ENCODE data around the gene MCAM.

GRCh38 chr11:119300198-119300964 lies 16.5 kb downstream of the MCAM start:
- TF ChIP-seq, protein P1, sequence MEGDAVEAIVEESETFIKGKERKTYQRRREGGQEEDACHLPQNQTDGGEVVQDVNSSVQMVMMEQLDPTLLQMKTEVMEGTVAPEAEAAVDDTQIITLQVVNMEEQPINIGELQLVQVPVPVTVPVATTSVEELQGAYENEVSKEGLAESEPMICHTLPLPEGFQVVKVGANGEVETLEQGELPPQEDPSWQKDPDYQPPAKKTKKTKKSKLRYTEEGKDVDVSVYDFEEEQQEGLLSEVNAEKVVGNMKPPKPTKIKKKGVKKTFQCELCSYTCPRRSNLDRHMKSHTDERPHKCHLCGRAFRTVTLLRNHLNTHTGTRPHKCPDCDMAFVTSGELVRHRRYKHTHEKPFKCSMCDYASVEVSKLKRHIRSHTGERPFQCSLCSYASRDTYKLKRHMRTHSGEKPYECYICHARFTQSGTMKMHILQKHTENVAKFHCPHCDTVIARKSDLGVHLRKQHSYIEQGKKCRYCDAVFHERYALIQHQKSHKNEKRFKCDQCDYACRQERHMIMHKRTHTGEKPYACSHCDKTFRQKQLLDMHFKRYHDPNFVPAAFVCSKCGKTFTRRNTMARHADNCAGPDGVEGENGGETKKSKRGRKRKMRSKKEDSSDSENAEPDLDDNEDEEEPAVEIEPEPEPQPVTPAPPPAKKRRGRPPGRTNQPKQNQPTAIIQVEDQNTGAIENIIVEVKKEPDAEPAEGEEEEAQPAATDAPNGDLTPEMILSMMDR (conservative IDR thresholded peaks at IDR 0.05; ENCODE audit: low read depth, low read length): no peak
- TF ChIP-seq EZH2phosphoT487 (IDR thresholded peaks at IDR 0.05; ENCODE audit: borderline replicate concordance, low read length): no peak
- no peak for TF ChIP-seq EZH2 (IDR thresholded peaks at IDR 0.05; ENCODE audit: low read length, unreplicated experiment)
